ENCODE measurements around the gene KRT84. TPM values are rescaled to one million over a fixed set of nuclear protein-coding genes. Genes with fewer than 3 reads are reported as not detected.

KRT84 gene
- total RNA-seq, 1 experiment from 2014 or later = not detected

- DNase-seq (ENCODE audit: low spot score) (no peak), ATAC-seq (no peak)
- H3K4me3 Mint-ChIP-seq = no peak overlapping the region
- H3K36me3 Mint-ChIP-seq = no peaks in the 10 kb centered on the region
- no peaks in the 10 kb centered on the region for H3K27me3 Mint-ChIP-seq (ENCODE audit: low read depth)
- H3K4me1 Mint-ChIP-seq = peaks cover 18% of the 10 kb centered on the region; the same call in 1 of the 2 replicates
- CTCF ChIA-PET = no interaction called here
- POLR2A ChIA-PET = no interaction called here
- no peak overlapping the region for H3K27ac Mint-ChIP-seq
- H3K9me3 Mint-ChIP-seq = no peaks in the 10 kb centered on the region
- TF ChIP-seq NFE2L1 (CRISPR knock-in tag; IDR thresholded peaks at IDR 0.05) (no peak), ZNF121 (CRISPR knock-in tag; IDR thresholded peaks at IDR 0.05) (no peak), ATF1 (CRISPR knock-in tag; IDR thresholded peaks at IDR 0.05) (no peak), USF2 (CRISPR knock-in tag; IDR thresholded peaks at IDR 0.05) (no peak), ZNF425 (CRISPR knock-in tag; conservative IDR thresholded peaks at IDR 0.05) (no peak)
- TF ChIP-seq, protein P1, sequence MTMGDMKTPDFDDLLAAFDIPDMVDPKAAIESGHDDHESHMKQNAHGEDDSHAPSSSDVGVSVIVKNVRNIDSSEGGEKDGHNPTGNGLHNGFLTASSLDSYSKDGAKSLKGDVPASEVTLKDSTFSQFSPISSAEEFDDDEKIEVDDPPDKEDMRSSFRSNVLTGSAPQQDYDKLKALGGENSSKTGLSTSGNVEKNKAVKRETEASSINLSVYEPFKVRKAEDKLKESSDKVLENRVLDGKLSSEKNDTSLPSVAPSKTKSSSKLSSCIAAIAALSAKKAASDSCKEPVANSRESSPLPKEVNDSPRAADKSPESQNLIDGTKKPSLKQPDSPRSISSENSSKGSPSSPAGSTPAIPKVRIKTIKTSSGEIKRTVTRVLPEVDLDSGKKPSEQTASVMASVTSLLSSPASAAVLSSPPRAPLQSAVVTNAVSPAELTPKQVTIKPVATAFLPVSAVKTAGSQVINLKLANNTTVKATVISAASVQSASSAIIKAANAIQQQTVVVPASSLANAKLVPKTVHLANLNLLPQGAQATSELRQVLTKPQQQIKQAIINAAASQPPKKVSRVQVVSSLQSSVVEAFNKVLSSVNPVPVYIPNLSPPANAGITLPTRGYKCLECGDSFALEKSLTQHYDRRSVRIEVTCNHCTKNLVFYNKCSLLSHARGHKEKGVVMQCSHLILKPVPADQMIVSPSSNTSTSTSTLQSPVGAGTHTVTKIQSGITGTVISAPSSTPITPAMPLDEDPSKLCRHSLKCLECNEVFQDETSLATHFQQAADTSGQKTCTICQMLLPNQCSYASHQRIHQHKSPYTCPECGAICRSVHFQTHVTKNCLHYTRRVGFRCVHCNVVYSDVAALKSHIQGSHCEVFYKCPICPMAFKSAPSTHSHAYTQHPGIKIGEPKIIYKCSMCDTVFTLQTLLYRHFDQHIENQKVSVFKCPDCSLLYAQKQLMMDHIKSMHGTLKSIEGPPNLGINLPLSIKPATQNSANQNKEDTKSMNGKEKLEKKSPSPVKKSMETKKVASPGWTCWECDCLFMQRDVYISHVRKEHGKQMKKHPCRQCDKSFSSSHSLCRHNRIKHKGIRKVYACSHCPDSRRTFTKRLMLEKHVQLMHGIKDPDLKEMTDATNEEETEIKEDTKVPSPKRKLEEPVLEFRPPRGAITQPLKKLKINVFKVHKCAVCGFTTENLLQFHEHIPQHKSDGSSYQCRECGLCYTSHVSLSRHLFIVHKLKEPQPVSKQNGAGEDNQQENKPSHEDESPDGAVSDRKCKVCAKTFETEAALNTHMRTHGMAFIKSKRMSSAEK (CRISPR knock-in tag; IDR thresholded peaks at IDR 0.05; ENCODE audit: borderline replicate concordance) = no peak
Observed at GRCh38 chr12:52355176-52355575, 30.3 kb downstream of the KRT84 start.

DNA sequence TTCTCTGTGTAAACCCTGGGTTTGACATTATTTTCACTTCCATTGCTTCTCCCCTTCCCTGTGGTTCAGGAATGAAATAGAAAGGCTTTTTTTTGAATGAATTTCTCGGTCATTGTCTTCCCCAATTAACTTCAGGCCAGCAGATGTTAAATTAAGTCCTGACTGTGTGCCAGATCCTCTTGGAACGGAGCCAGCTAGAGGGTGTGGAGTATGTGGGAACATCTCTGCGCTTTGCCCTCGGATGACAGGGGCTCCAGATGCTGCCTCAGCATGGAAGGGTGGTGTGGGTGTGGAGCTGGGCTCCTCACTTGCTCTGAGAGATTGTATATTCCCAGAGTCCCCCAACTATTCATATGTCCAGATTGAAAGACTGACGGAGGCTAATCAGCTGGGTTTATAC, 31.3 kb downstream of the KRT84 start:
- DNase-seq (ENCODE audit: low spot score) = no peak
- H3K9me3 Mint-ChIP-seq = no peaks in the 10 kb centered on the region
- no peak overlapping the region for H3K27ac Mint-ChIP-seq
- peaks cover 18% of the 10 kb centered on the region; the same call in 1 of the 2 replicates for H3K4me1 Mint-ChIP-seq
- H3K27me3 Mint-ChIP-seq (ENCODE audit: low read depth) = no peaks in the 10 kb centered on the region
- no peak for ATAC-seq
- CTCF ChIA-PET = interaction anchor here (0.8 kb wide), 1 partner anchor 26 kb away, joined by 3 read pairs; no protein-coding TSS in a partner anchor
- POLR2A ChIA-PET = no interaction called here
- no peak for TF ChIP-seq ZNF121 (CRISPR knock-in tag; IDR thresholded peaks at IDR 0.05)
- H3K36me3 Mint-ChIP-seq = no peaks in the 10 kb centered on the region
- H3K4me3 Mint-ChIP-seq = no peak overlapping the region

GRCh38 chr12:52353766-52354165, 31.7 kb downstream of the KRT84 start:
- DNase-seq (ENCODE audit: low spot score) = no peak
- TF ChIP-seq, protein P1 (CRISPR knock-in tag; IDR thresholded peaks at IDR 0.05; ENCODE audit: borderline replicate concordance) = no peak
- no peak for TF ChIP-seq HMGA2 (CRISPR knock-in tag; IDR thresholded peaks at IDR 0.05)
- TF ChIP-seq, protein P2, sequence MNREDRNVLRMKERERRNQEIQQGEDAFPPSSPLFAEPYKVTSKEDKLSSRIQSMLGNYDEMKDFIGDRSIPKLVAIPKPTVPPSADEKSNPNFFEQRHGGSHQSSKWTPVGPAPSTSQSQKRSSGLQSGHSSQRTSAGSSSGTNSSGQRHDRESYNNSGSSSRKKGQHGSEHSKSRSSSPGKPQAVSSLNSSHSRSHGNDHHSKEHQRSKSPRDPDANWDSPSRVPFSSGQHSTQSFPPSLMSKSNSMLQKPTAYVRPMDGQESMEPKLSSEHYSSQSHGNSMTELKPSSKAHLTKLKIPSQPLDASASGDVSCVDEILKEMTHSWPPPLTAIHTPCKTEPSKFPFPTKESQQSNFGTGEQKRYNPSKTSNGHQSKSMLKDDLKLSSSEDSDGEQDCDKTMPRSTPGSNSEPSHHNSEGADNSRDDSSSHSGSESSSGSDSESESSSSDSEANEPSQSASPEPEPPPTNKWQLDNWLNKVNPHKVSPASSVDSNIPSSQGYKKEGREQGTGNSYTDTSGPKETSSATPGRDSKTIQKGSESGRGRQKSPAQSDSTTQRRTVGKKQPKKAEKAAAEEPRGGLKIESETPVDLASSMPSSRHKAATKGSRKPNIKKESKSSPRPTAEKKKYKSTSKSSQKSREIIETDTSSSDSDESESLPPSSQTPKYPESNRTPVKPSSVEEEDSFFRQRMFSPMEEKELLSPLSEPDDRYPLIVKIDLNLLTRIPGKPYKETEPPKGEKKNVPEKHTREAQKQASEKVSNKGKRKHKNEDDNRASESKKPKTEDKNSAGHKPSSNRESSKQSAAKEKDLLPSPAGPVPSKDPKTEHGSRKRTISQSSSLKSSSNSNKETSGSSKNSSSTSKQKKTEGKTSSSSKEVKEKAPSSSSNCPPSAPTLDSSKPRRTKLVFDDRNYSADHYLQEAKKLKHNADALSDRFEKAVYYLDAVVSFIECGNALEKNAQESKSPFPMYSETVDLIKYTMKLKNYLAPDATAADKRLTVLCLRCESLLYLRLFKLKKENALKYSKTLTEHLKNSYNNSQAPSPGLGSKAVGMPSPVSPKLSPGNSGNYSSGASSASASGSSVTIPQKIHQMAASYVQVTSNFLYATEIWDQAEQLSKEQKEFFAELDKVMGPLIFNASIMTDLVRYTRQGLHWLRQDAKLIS (CRISPR knock-in tag; IDR thresholded peaks at IDR 0.05; ENCODE audit: borderline replicate concordance) = no peak
- no peak for TF ChIP-seq ZMAT4 (CRISPR knock-in tag; IDR thresholded peaks at IDR 0.05)
- TF ChIP-seq, protein P3, sequence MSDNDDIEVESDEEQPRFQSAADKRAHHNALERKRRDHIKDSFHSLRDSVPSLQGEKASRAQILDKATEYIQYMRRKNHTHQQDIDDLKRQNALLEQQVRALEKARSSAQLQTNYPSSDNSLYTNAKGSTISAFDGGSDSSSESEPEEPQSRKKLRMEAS (CRISPR knock-in tag; IDR thresholded peaks at IDR 0.05) = no peak
- TF ChIP-seq SP1 (CRISPR knock-in tag; conservative IDR thresholded peaks at IDR 0.05) = no peak
- Mint-ChIP-seq H3K4me3 (no peak overlapping the region), H3K36me3 (no peaks in the 10 kb centered on the region), H3K9me3 (no peaks in the 10 kb centered on the region), H3K4me1 (peaks cover 15% of the 10 kb centered on the region; the same call in 1 of the 2 replicates), H3K27me3 (ENCODE audit: low read depth) (no peaks in the 10 kb centered on the region), H3K27ac (no peak overlapping the region)
- CTCF ChIA-PET = interaction anchor here (0.8 to 1.9 kb wide), 2 partner anchors 27 to 132 kb away, joined by 3 to 6 read pairs; no protein-coding TSS in a partner anchor
- no peak for ATAC-seq
- POLR2A ChIA-PET = no interaction called here

Data from WTC11 (cell line).